Measurements from ENCODE around the gene CPNE5. TPM values are rescaled to one million over a fixed set of nuclear protein-coding genes. Genes with fewer than 3 reads are reported as not detected.

Gene CPNE5
- total RNA-seq, 1 donor from 2014 or later, result 1.2 TPM

DNA sequence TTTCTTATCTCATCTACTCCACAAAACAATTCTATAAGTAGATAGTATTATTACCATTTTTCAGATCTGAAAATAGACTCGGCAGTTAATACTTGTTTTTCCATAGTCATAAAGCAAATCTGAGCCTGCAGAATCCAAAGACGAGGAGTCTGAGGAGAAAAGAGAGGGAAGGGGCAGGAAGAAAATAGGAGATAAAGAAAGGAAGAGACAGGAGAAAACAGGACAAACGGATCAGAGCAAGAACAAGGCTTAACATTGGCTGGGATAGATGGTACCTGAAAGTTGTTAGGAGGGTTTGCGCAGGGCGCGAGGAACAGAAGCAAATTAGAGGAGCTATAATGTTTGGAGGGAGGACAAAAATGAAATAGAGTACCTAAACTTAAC is 36.0 kb upstream of the CPNE5 start:
- Mint-ChIP-seq H3K36me3 (peaks cover 6% of the 10 kb centered on the region), H3K9me3 (no peaks in the 10 kb centered on the region), H3K27me3 (ENCODE audit: low read depth) (peaks cover 5% of the 10 kb centered on the region), H3K4me3 (peak overlapping the region; percentile 98), H3K27ac (peak overlapping the region; percentile 100), H3K4me1 (peaks cover 19% of the 10 kb centered on the region)
- no peak for DNase-seq (ENCODE audit: low spot score in 2 of 2, unreplicated experiment in 2 of 2)
- TF ChIP-seq, protein P1, sequence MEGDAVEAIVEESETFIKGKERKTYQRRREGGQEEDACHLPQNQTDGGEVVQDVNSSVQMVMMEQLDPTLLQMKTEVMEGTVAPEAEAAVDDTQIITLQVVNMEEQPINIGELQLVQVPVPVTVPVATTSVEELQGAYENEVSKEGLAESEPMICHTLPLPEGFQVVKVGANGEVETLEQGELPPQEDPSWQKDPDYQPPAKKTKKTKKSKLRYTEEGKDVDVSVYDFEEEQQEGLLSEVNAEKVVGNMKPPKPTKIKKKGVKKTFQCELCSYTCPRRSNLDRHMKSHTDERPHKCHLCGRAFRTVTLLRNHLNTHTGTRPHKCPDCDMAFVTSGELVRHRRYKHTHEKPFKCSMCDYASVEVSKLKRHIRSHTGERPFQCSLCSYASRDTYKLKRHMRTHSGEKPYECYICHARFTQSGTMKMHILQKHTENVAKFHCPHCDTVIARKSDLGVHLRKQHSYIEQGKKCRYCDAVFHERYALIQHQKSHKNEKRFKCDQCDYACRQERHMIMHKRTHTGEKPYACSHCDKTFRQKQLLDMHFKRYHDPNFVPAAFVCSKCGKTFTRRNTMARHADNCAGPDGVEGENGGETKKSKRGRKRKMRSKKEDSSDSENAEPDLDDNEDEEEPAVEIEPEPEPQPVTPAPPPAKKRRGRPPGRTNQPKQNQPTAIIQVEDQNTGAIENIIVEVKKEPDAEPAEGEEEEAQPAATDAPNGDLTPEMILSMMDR (IDR thresholded peaks at IDR 0.05; ENCODE audit: unreplicated experiment), result no peak

DNA sequence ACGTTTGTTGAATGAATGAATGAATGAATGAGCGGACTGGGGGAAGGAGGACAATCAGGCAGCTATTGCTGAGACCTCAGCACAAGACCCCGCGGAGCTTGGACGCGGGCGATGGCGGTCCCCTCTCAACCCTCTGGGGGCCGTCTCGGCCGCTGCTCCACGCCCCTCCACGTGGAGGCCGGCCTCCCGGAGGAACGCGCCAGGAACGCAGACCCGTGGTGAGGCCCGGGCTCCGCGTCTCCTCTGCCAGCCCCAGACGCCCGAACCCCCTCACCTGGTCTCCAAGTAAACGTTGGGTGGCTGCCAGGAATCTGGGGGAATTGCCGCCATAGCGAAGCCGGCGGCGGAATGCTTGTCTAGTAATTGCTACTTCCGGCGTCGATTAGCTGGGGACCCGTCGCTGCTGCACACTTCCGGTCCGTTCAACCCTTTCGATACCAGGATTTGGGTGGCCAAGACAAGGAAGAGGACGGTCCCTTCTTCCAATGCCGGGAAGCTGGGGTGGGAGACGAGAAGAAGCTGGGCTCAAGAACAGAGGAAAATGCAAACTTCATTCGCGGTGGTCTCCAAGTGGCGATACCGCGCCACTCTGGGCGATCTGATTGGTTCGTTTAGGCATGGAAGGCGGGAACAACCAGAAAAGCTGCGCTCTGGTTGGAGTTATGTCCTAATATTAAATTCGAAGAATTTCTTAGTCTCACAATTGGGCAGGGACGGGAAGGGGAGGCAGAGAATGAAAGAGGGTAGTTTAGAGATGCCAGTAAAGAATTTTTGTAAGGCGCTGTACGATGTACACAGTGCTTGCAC is 35.4 kb upstream of the CPNE5 start, which contains the start of gene PPIL1:
Gene PPIL1, minus strand, starts transcription at position 361 of the 807 bp plus-strand sequence. Its CDS starts 31 bp downstream, at position 330.
- DNase-seq (ENCODE audit: low spot score in 2 of 2, unreplicated experiment in 2 of 2), result peak; percentile 84 to 93

DNA sequence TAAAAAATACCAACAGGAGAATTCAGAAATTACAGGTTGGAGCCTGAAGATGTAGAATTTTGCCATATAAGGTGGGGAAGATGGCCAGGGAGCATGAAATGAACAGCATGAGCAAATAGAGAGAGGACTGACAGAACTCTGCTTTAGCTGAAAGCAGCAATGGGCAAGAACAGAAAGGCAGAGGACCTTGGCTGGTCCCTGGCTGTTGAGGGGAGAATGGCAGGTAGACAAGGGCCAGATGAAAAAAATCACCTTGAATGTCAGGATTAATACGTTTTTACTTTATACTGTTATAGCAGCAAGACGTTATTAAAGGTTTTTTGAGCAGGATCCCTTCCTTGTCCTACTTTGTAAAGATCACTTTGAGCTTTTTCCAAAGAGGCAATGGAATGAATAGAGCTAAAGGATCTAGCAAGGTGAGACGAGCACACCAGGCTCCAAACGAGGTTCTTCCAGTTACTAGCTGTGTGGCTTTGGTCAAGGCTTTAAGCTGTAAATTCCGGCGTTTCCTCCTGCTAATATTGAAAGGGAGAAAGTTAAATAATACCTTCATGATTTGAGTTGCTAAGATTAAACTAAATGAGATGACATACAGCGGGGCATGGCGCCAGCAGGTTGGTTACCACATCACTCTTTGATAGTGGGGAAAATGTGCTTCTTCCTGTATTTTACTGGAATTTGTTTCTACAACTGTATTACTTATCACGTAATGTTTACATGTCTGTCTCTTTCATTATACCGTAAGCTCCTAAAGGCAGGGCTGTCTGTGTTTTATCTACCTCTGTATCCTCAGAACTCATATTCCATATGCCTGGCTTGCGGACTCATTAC is 34.6 kb upstream of the CPNE5 start:
- H3K27ac Mint-ChIP-seq, result peak overlapping the region; percentile 100
- peaks cover 19% of the 10 kb centered on the region for H3K4me1 Mint-ChIP-seq
- TF ChIP-seq, protein P1 (IDR thresholded peaks at IDR 0.05; ENCODE audit: unreplicated experiment), result no peak
- H3K36me3 Mint-ChIP-seq, result peaks cover 10% of the 10 kb centered on the region
- H3K27me3 Mint-ChIP-seq (ENCODE audit: low read depth), result peaks cover 5% of the 10 kb centered on the region
- no peak for DNase-seq (ENCODE audit: low spot score in 2 of 2, unreplicated experiment in 2 of 2)
- H3K9me3 Mint-ChIP-seq, result no peaks in the 10 kb centered on the region
- peak overlapping the region; percentile 98 for H3K4me3 Mint-ChIP-seq

More for the DNA sequence above, 35.4 kb upstream of the CPNE5 start, which contains the start of gene PPIL1:
- Mint-ChIP-seq H3K9me3 (no peaks in the 10 kb centered on the region), H3K36me3 (peaks cover 6% of the 10 kb centered on the region), H3K4me3 (peak within 1 kb of the TSS; percentile 98), H3K27me3 (ENCODE audit: low read depth) (peaks cover 5% of the 10 kb centered on the region), H3K27ac (peak within 1 kb of the TSS; percentile 100), H3K4me1 (peaks cover 19% of the 10 kb centered on the region)
- TF ChIP-seq, protein P1 (IDR thresholded peaks at IDR 0.05; ENCODE audit: unreplicated experiment), result no peak

DNA sequence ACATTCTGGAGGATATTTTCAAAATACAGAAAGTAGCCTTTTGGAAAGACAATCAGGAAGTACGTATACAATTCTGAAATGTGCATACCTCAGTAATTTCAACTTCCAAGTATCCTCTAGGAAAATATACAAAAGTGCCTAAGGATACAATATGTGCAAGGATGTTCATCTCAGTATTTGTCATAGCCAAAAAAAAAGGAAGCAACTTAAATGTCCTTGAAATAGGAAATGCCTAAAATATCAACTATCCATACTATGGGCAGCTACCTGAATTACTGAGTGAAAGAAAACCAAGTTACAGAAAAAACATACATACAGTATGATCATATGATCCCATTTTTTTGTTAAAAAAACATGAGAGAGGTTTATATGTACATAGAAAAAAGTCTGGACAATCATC is 33.9 kb upstream of the CPNE5 start:
- Mint-ChIP-seq H3K36me3 (peaks cover 10% of the 10 kb centered on the region), H3K4me1 (peaks cover 20% of the 10 kb centered on the region), H3K27me3 (ENCODE audit: low read depth) (peaks cover 2% of the 10 kb centered on the region), H3K9me3 (no peaks in the 10 kb centered on the region), H3K4me3 (peak overlapping the region; percentile 98), H3K27ac (peak overlapping the region; percentile 100)
- no peak for DNase-seq (ENCODE audit: low spot score in 2 of 2, unreplicated experiment in 2 of 2)
- TF ChIP-seq, protein P1 (IDR thresholded peaks at IDR 0.05; ENCODE audit: unreplicated experiment), result no peak

DNA sequence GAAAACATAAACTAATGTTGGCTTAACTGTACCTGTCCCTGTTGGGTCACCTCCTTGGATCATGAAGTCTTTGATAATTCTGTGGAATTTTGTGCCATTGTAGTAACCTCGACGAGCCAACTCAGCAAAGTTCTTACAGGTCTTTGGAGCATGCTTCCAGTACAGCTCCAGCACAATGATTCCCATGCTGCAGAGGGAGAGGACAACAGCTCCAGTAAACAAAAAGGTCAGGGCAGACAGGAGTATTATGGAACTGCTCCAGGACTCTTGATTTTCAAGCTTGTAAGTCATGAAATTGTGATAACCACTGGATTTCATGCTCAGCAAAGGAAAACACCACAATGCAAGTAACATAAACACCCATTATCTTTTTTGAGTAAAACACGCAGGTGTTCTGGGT is 32.4 kb upstream of the CPNE5 start:
- H3K4me1 Mint-ChIP-seq, result peaks cover 30% of the 10 kb centered on the region
- DNase-seq (ENCODE audit: low spot score in 2 of 2, unreplicated experiment in 2 of 2), result no peak
- no peak overlapping the region for H3K4me3 Mint-ChIP-seq
- no peak overlapping the region for H3K27ac Mint-ChIP-seq
- no peaks in the 10 kb centered on the region for H3K27me3 Mint-ChIP-seq (ENCODE audit: low read depth)
- TF ChIP-seq, protein P1 (IDR thresholded peaks at IDR 0.05; ENCODE audit: unreplicated experiment), result no peak
- peaks cover 16% of the 10 kb centered on the region for H3K36me3 Mint-ChIP-seq
- no peaks in the 10 kb centered on the region for H3K9me3 Mint-ChIP-seq
